H1 (cell line): ENCODE data around the gene DTNB. TPM values are rescaled to one million over a fixed set of nuclear protein-coding genes. Genes with fewer than 3 reads are reported as not detected.

Experiments used
- CTCF ChIA-PET: fragments of 300-600 bp; sonication (Branson Sonifier 250); formaldehyde crosslinking; loops from one replicate; lab custom pipeline; 2021; ENCODE audit not compliant: partially characterized antibody; lab: Charles Lee
- POLR2A ChIA-PET: fragments of 300-600 bp; sonication (Branson Sonifier 250); formaldehyde crosslinking; loops from one replicate; lab custom pipeline; 2021; ENCODE audit warnings: inconsistent platforms; ENCODE audit not compliant: partially characterized antibody; lab: Charles Lee
- DNase-seq, 2 experiments: peaks; one replicate each; pipeline versions ENCODE4 v3.0.0 to v3.0.0-alpha.2; 2010 to 2022; ENCODE audit warnings: low spot score in 2 of 2, low read depth in 1 of 2, mixed read lengths in 1 of 2
- FAIRE-seq: peaks from 2 replicates; lab custom pipeline; 2011; peaks lifted over from hg19 to GRCh38; lab: Jason Lieb, UNC
- H2AFZ ChIP-seq: 2 replicates; pipeline ENCODE4 v1.8.1; 2012; ENCODE audit warnings: low read length, inconsistent platforms
- H2AK5ac ChIP-seq: 2 replicates; pipeline ENCODE4 v1.6.1; 2013; ENCODE audit warnings: low read depth, low read length
- H2BK120ac ChIP-seq: replicated peaks from 2 replicates; pipeline ENCODE3; 2013; ENCODE audit warnings: low read depth, low read length, inconsistent platforms
- H2BK12ac ChIP-seq: 2 replicates; pipeline ENCODE4 v1.6.1; 2013; ENCODE audit warnings: low read depth, low read length
- H2BK15ac ChIP-seq: 2 replicates; pipeline ENCODE4 v1.6.1; 2013; ENCODE audit warnings: low read length
- H2BK20ac ChIP-seq: 2 replicates; pipeline ENCODE4 v1.6.1; 2013; ENCODE audit warnings: low read length
- H2BK5ac ChIP-seq: 2 replicates; pipeline ENCODE4 v1.6.1; 2013; ENCODE audit warnings: low read depth, low read length
- H3K14ac ChIP-seq: 2 replicates; pipeline ENCODE4 v1.6.1; 2013; ENCODE audit warnings: inconsistent platforms; ENCODE audit not compliant: insufficient read length
- H3K18ac ChIP-seq: 2 replicates; pipeline ENCODE4 v1.6.1; 2013; ENCODE audit warnings: low read length; ENCODE audit errors: extremely low read depth
- H3K23ac ChIP-seq: 2 replicates; pipeline ENCODE4 v1.6.1; 2013; ENCODE audit warnings: inconsistent platforms; ENCODE audit not compliant: insufficient read length
- H3K23me2 ChIP-seq: 2 replicates; pipeline ENCODE4 v1.6.1; 2013; ENCODE audit warnings: low read depth, low read length
- H3K27ac ChIP-seq: 2 replicates; pipeline ENCODE4 v1.6.1; 2011; ENCODE audit warnings: low read depth, low read length, inconsistent platforms
- H3K27me3 ChIP-seq, 4 experiments: replicated peaks in 1 of 4; 1 replicate in 1 of 4; 2 replicates in 3 of 4; pipeline versions ENCODE4 v1.6.1 to v1.8.1; 2011 to 2013; ENCODE audit warnings: low read length in 3 of 4, mild to moderate bottlenecking in 3 of 4, inconsistent platforms in 2 of 4, mixed read lengths in 2 of 4, moderate library complexity in 1 of 4; ENCODE audit not compliant: control insufficient read depth in 3 of 4, insufficient read depth in 3 of 4; ENCODE audit errors: extremely low read depth in 1 of 4
- H3K36me3 ChIP-seq, 4 experiments: 2 replicates each; pipeline versions ENCODE4 v1.6.1 to v1.8.1; 2011 to 2013; ENCODE audit warnings: mild to moderate bottlenecking in 4 of 4, low read length in 3 of 4, moderate library complexity in 2 of 4, control low read depth in 1 of 4, inconsistent platforms in 1 of 4; ENCODE audit not compliant: insufficient read depth in 4 of 4, control insufficient read depth in 2 of 4
- H3K4ac ChIP-seq: replicated peaks from 2 replicates; pipeline ENCODE3; 2013; ENCODE audit warnings: low read length, low read depth, mixed read lengths, inconsistent platforms; ENCODE audit not compliant: insufficient read length
- H3K4me1 ChIP-seq, 4 experiments: replicated peaks in 1 of 4; 1 replicate in 1 of 4; 2 replicates in 3 of 4; pipeline versions ENCODE4 v1.6.1 to v1.8.1; 2011 to 2013; ENCODE audit warnings: low read length in 3 of 4, inconsistent platforms in 2 of 4, mixed read lengths in 1 of 4; ENCODE audit not compliant: insufficient read depth in 4 of 4, control insufficient read depth in 3 of 4
- H3K4me2 ChIP-seq, 2 experiments: 2 replicates each; pipeline versions ENCODE4 v1.6.1 to v1.8.1; 2011 to 2013; ENCODE audit warnings: low read depth in 2 of 2, low read length in 2 of 2, control low read depth in 1 of 2, inconsistent platforms in 1 of 2, mild to moderate bottlenecking in 1 of 2; ENCODE audit not compliant: insufficient read depth in 1 of 2
- H3K4me3 ChIP-seq, 4 experiments: fragments of 200-600, 300-600 bp in 1 of 4; sonication (generic), shearing (Covaris generic), sonication (Bioruptor Twin) in 1 of 4; 2 replicates each; pipeline versions ENCODE4 v1.5.1 to v1.8.1; 2011 to 2016; ENCODE audit warnings: low read length in 4 of 4, low read depth in 3 of 4, control low read depth in 2 of 4, inconsistent platforms in 2 of 4, mild to moderate bottlenecking in 2 of 4, mixed read lengths in 1 of 4, moderate library complexity in 1 of 4; ENCODE audit not compliant: insufficient read depth in 2 of 4; ENCODE audit errors: extremely low read depth in 1 of 4
- H3K56ac ChIP-seq: replicated peaks from 2 replicates; pipeline ENCODE3; 2013; ENCODE audit warnings: low read depth, mild to moderate bottlenecking, mixed read lengths, low read length, inconsistent platforms; ENCODE audit not compliant: insufficient read length
- H3K79me1 ChIP-seq: 2 replicates; pipeline ENCODE4 v1.6.1; 2013; ENCODE audit warnings: low read depth, low read length, control low read depth
- H3K79me2 ChIP-seq, 2 experiments: 2 replicates each; pipeline versions ENCODE4 v1.6.1 to v1.8.1; 2012 to 2013; ENCODE audit warnings: low read length in 2 of 2, mild to moderate bottlenecking in 2 of 2, inconsistent platforms in 1 of 2; ENCODE audit not compliant: insufficient read depth in 2 of 2, control insufficient read depth in 1 of 2
- H3K9ac ChIP-seq, 4 experiments: replicated peaks in 1 of 4; 1 replicate in 1 of 4; 2 replicates in 3 of 4; pipeline versions ENCODE4 v1.6.1 to v1.8.1; 2011 to 2013; ENCODE audit warnings: low read depth in 3 of 4, low read length in 3 of 4, control low read depth in 2 of 4, mild to moderate bottlenecking in 2 of 4, moderate library complexity in 2 of 4, inconsistent platforms in 1 of 4; ENCODE audit errors: extremely low read depth in 1 of 4
- H3K9me3 ChIP-seq, 2 experiments: 2 replicates each; pipeline versions ENCODE4 v1.6.1 to v1.8.1; 2012 to 2013; ENCODE audit warnings: mild to moderate bottlenecking in 2 of 2, moderate library complexity in 2 of 2, control low read depth in 1 of 2, inconsistent platforms in 1 of 2, low read depth in 1 of 2, low read length in 1 of 2, mixed read lengths in 1 of 2; ENCODE audit not compliant: insufficient read depth in 2 of 2
- H4K20me1 ChIP-seq, 2 experiments: replicated peaks in 1 of 2; 2 replicates each; pipeline versions ENCODE3 to v1.8.1; 2011 to 2013; ENCODE audit warnings: inconsistent platforms in 2 of 2, low read length in 2 of 2, mild to moderate bottlenecking in 1 of 2; ENCODE audit not compliant: insufficient read depth in 2 of 2, control insufficient read depth in 1 of 2
- H4K5ac ChIP-seq: 2 replicates; pipeline ENCODE4 v1.6.1; 2013; ENCODE audit warnings: low read length, low read depth, mixed read lengths, inconsistent platforms; ENCODE audit not compliant: insufficient read length
- H4K8ac ChIP-seq: 2 replicates; pipeline ENCODE4 v1.8.0; 2013; ENCODE audit warnings: mild to moderate bottlenecking, moderate library complexity, low read length, inconsistent platforms; ENCODE audit not compliant: insufficient read depth; ENCODE audit errors: extremely low read depth
- H4K91ac ChIP-seq: replicated peaks from 2 replicates; pipeline ENCODE3; 2013; ENCODE audit warnings: low read length, mixed read lengths, inconsistent platforms; ENCODE audit not compliant: insufficient read length
- BCL11A ChIP-seq, 2 experiments: IDR thresholded peaks; one replicate each; pipeline ENCODE4 v1.6.1; 2011; ENCODE audit warnings: low read depth in 2 of 2, low read length in 2 of 2, mild to moderate bottlenecking in 2 of 2
- EP300 ChIP-seq, 2 experiments: IDR thresholded peaks; 1 replicate in 1 of 2; 2 replicates in 1 of 2; pipeline ENCODE4 v1.6.1; 2011 to 2012; ENCODE audit warnings: low read depth in 2 of 2, low read length in 2 of 2, mild to moderate bottlenecking in 2 of 2, borderline replicate concordance in 1 of 2, inconsistent platforms in 1 of 2, moderate library complexity in 1 of 2
- RBBP5 ChIP-seq: IDR thresholded peaks from 2 replicates; pipeline ENCODE4 v1.7.1; 2012; ENCODE audit warnings: low read depth, mild to moderate bottlenecking, inconsistent platforms, low read length, moderate library complexity, borderline replicate concordance
- TCF12 ChIP-seq: IDR thresholded peaks from 2 replicates; pipeline ENCODE4 v1.6.1; 2011; ENCODE audit warnings: low read depth, mild to moderate bottlenecking, low read length
- whole genome bisulfite sequencing, 2 experiments: shearing (Covaris generic) in 1 of 2; methylation state at CpG; one replicate each; pipeline versions ENCODE4 v1.1.6 to v1.1.7; 2013 to 2015; ENCODE audit warnings: low lambda C conversion rate in 2 of 2, mixed read lengths in 2 of 2, inconsistent platforms in 1 of 2, low coverage in 1 of 2, missing lambda C conversion rate in 1 of 2; ENCODE audit not compliant: insufficient replicate concordance in 2 of 2, insufficient coverage in 1 of 2, insufficient read length in 1 of 2; ENCODE audit errors: extremely low coverage in 1 of 2, missing lambda C conversion rate in 1 of 2; 5-methylcytosine and 5-hydroxymethylcytosine counted together
- polyA plus RNA-seq, 7 experiments: library from polyadenylated mRNA; depleted of rRNA in 3 of 7; stranded (reverse) in 5 of 7; unstranded in 2 of 7; fragments of >200 nt in 5 of 7; fragments of 200-250 nt in 2 of 7; gene quantifications; 1 replicate in 5 of 7; 2 replicates in 1 of 7; 4 replicates in 1 of 7; pipeline versions ENCODE4 v1.2.1 to v1.2.3, GENCODE V29; 2011 to 2013; ENCODE audit warnings: missing spikeins in 2 of 7, mixed read lengths in 2 of 7
- total RNA-seq: library from RNA; stranded (reverse); fragmentation: NEBNext Ultra II Directional; extraction: Animal tissue kit (Norgen Biotek cat#: 25700); gene quantifications from 2 replicates; pipeline ENCODE4 v1.2.1, GENCODE V29; 2021

Gene DTNB
- total and polyA plus RNA-seq, 2 of the 8 experiments (the other 6 are each of a cell fraction or from before 2014, with no cell fraction given): 39.6 to 49.5 TPM

DNA sequence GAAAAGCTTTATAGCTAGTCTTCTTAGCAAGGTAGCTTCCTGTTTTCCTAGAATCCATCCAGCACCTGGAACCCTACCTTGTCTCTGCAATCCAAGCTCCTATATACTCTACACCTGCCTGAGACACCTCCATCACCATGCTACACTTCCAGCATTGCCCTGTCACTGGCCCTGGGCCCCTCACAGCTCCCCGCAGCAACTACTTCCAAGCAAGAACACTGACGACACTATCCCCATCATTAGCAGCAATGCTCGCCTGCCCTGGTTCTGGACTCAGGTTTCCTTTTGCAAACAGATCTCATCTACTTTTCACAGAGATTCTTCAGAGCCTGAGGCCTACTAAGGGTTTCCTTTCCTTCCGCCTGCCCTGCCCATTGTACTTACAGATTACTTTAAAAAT, 121.1 kb downstream of the DTNB start:
- peaks cover 0 to 2% of the 10 kb centered on the region in 2 experiments for H4K20me1 ChIP-seq
- no peak overlapping the region for H3K23ac ChIP-seq
- FAIRE-seq: no peak
- ChIA-PET POLR2A (interaction anchor here (0.7 kb wide), 1 partner anchor 19 kb away, joined by 3 read pairs; no protein-coding TSS in a partner anchor), CTCF (interaction anchor here (1.2 kb wide), 1 partner anchor 16 kb away, joined by 3 read pairs; no protein-coding TSS in a partner anchor)
- H3K18ac ChIP-seq: no peak overlapping the region
- no peaks in the 10 kb centered on the region for H3K23me2 ChIP-seq
- H3K36me3 ChIP-seq: peaks cover 0 to 3% (median 0%) of the 10 kb centered on the region in 4 experiments; a peak in 1 of 8 replicates
- no peaks in the 10 kb centered on the region for H3K79me2 ChIP-seq
- H2BK5ac ChIP-seq: no peak overlapping the region
- no peak overlapping the region for H4K91ac ChIP-seq
- H2BK15ac ChIP-seq: no peak overlapping the region
- H3K14ac ChIP-seq: no peak overlapping the region
- H2AFZ ChIP-seq: no peak overlapping the region
- TF ChIP-seq TCF12 (no peak), RBBP5 (no peak), BCL11A (IDR thresholded peaks at IDR 0.05; ENCODE audit: low read depth in 2 of 2, low read length in 2 of 2) (no peak), EP300 (IDR thresholded peaks at IDR 0.05; ENCODE audit: borderline replicate concordance in 1 of 2, low read depth in 2 of 2, low read length in 2 of 2) (no peak)
- H3K56ac ChIP-seq: no peak overlapping the region
- no peaks in the 10 kb centered on the region for H3K79me1 ChIP-seq
- H3K4ac ChIP-seq: no peak overlapping the region
- no peaks in the 10 kb centered on the region for H3K27me3 ChIP-seq
- H2BK12ac ChIP-seq: no peak overlapping the region
- no peak overlapping the region for H3K27ac ChIP-seq
- no peak overlapping the region for H2BK120ac ChIP-seq
- no peak overlapping the region for H4K5ac ChIP-seq
- H4K8ac ChIP-seq: no peak overlapping the region
- H2AK5ac ChIP-seq: no peak overlapping the region
- no peak overlapping the region for H3K4me3 ChIP-seq
- H3K4me1 ChIP-seq: no peaks in the 10 kb centered on the region
- no peak overlapping the region for H3K9ac ChIP-seq
- 89% methylated on average over 4 of the region's 4 CpGs; no CpG with 5 or more reads in 1 of the 2 experiments for WGBS, 2 experiments
- H2BK20ac ChIP-seq: no peak overlapping the region
- no peak overlapping the region for H3K4me2 ChIP-seq
- no peak for DNase-seq
- no peaks in the 10 kb centered on the region for H3K9me3 ChIP-seq
